Rectal smooth muscle tissue (tissue), 1 donor: ENCODE data around the gene LELP1.

ENCODE experiments used
- H3K27ac ChIP-seq: one replicate; pipeline ENCODE4 v1.7.0; 2013; ENCODE audit warnings: low read depth, low read length, inconsistent platforms
- H3K27me3 ChIP-seq: one replicate; pipeline ENCODE4 v1.7.0; 2013; ENCODE audit warnings: low read length; ENCODE audit not compliant: control insufficient read depth, insufficient read depth
- H3K36me3 ChIP-seq: one replicate; pipeline ENCODE4 v1.7.0; 2013; ENCODE audit warnings: low read length; ENCODE audit not compliant: control insufficient read depth, insufficient read depth
- H3K4me1 ChIP-seq: one replicate; pipeline ENCODE4 v1.7.0; 2013; ENCODE audit warnings: low read length; ENCODE audit not compliant: control insufficient read depth, insufficient read depth
- H3K4me3 ChIP-seq: one replicate; pipeline ENCODE4 v1.7.0; 2013; ENCODE audit warnings: low read length
- H3K9ac ChIP-seq: one replicate; pipeline ENCODE4 v1.7.0; 2013; ENCODE audit warnings: low read length

LELP1 gene

DNA sequence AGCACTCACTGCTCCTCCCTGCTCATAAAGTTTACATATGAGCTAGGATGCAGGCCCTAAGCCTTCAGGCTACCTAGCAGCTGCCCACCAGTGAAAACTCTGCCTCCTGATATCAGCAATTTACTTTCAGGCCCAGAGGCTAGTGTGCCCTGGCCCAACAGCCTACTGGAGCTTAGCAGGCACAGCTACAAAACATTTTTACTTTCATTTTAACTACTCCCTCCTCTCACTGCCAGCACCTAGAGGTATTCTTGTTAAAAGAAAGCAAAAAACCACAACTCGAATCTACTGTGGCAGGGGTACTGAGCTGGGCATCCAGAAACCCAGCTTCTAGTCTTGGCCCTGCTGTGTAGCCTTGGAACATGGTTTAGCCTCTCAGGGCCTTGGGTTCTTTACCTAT, 50.5 kb downstream of the LELP1 start:
- H3K4me1 ChIP-seq: no peaks in the 10 kb centered on the region
- no peak overlapping the region for H3K27ac ChIP-seq
- H3K9ac ChIP-seq: no peak overlapping the region
- H3K36me3 ChIP-seq: no peaks in the 10 kb centered on the region
- no peaks in the 10 kb centered on the region for H3K27me3 ChIP-seq
- no peak overlapping the region for H3K4me3 ChIP-seq
